HG02571 (cell line): Measurements from ENCODE around the gene MSI2.

ENCODE experiments used
- ATAC-seq: cut with Tn5 transposase; IDR thresholded peaks from one replicate; pipeline ENCODE4 v1.9.1; 2021; ENCODE audit warnings: mild to moderate bottlenecking, moderate library complexity; ENCODE audit not compliant: unreplicated experiment

MSI2 gene

DNA sequence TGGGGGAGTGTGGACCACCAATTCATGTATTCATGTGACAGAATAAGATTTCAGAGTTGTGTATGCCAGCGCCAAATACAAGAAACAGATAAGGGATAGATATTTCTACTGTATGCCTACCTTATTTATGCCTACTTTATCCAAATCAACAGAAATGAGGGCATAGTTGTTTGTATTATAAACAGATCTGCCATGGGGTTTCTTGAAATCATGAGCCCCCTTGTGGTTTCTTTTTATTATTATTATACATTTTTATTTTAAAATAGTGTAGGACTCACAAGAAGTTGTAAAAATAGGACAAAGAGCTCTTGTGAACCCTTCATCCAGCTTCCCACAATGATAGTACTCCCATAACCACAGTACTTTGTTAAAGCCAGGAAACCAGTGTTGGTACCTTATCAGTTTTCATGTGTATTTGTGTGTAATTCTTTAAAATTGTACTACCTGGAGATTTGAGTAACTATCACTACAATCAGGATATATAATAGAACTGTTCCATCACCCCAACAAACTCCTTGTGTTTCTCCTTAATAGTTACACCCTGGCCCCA lies 259.4 kb downstream of the MSI2 start:
- no peak for ATAC-seq

DNA sequence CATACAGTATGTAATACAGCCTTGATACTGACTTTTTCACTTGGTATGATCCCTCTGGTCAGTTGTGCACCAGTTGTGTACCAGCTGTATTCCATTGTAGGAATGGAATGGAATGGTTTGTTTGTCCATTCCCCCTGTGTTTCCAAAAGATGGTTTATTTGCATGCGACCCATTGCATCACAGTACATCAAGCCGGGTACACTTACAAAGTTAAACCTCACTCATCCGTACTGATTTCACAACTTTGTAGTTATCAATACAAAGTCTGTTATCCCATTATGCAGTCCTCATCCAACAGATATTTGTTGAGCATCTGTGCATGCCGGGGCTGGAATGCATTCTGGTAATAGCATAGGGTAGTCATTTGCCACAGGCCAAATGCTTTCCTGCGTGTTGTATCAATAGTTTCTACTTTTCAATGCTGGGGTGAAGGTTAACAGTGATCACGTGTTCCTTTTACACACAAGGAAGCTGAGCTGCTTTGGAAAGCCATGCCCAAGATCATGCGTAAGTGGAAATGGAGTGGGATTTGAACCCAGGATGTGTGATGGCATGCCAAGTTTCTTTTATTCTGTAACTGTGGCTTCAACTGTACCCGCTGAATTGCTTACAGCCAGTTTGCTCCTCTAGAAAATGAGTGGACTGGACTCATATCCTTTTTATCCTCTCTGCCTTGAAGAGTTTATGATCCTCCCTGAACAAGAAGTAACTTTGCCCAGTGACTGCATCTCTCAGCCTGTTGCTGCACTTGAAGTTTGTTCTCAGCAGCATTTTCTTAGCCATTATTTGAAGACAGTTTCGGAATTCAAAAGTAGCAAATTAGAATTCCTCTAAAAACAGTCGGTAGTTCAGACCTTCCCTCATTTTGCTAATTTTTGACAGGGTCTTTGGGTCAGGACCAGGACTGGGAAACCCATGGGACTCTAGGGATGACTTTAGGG lies 260.2 kb downstream of the MSI2 start:
- no peak for ATAC-seq

DNA sequence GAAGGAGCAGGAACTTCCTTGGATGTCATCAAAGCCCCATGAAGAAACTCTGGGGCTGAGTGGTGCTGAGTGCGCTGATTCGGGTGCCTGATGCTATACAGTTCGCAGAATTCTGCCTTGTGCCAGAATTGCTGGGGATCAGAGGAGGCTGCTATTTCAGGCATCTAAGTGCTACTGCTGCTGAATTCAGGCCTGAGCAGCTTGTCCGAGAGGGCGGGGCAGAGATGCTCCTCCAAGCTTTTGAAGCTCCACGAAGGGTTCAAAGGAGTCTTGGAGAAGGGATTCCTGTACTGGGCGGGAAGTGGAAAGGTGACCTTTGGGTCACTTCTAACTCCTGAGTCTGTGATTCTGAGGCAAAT lies 260.9 kb downstream of the MSI2 start:
- no peak for ATAC-seq

DNA sequence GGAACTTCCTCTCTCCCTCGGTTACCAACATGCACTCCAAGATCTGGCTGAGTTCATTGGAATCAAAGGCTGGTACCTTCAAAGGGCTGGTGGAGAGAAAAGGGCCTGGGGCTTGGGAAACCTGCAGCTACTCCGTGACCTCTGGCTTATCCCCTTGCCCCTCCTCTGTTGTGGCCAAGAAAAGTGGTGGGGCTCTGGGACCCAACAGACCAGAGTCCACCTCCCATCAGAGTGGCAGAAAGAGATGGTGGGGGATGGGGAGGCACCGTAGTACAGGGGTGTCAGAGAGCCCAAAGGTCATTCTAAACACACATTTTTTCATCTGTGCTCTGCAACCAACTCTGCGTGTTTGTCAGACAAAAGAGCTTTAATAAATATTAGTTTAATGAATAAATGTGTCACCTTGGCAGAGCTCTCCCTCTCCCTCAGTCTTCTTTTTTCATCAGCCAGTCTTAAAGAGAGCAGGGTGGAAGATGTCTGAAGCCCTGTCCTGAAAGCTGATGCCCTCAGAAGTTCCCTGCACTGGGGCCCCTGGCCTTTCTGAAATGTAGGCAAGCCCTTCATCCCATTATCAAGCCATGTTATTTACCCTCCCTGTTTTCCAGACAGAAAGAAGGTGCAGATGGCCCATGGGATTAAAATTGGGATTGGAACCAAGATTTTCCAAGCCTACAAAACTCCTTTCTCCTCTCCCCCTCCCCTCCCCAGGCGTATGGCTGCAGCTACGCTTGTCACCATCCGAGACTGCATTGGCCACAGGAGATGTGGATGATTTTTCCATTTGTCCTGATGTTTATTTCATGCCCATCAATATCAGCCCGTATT lies 261.5 kb downstream of the MSI2 start:
- ATAC-seq, result no peak

DNA sequence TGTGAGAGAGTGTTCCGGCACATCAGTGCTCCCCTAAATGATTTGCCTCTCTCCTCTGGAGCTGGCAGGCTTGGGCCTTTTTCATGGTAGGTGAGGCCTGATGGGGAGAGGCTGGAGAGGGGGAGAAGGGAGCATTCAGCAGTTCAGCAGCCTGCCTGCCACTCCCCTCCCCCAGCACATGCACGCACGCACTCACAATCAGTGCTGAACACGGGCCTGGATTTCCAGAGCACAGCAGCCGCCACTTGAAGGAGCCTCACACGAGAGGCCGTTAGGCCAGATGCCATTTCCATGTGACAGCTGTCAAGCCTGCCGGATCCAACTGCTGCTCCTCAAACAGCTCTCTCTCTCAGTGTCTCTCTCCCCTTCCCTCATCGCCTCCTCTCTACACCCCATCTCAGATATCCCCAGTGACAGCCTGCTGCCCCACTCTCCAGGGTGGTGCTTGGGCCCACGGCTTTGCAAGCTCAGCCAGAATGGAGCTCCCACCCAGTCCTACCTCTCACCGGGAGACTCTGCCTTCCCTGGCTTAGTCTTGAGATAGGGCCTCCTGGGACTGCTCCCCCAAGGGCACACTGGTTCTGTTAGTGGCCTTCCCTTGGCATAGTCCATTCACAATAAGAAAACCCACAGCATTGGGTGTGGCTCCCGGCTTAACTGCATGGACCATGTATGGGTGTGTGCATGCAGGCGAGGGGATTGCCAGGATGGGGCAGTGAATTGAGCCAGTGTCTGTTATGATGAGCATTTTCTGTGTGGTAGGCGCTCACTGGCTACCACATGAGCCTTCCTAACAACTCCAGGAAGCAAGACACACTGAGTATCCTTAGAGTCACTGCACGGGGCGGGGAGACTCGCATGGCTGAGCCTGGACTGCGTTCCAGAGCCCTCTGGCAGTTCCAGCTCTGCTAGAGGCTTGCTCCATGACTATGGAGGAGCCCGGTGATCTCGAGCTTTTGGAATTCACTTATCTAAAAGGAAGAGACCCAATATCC lies 262.6 kb downstream of the MSI2 start:
- no peak for ATAC-seq

DNA sequence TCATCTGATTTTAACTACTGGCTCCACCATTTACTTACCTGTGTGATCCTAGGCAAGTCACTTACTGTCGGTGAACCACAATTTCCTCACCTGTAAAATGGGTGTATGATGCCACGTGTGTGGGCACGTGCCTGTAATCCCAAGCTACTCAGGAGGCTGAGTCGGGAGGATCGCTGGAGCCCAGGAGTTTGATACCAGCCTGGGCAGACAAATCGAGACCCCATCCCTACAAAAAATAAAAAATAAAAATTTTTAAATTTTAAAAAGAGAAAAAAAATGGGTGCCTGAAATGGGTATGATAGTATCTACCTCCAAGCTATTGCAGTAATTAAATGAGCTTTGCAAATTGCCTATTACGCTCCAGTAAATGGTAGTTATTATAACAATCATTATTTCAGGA lies 263.5 kb downstream of the MSI2 start:
- ATAC-seq, result no peak

DNA sequence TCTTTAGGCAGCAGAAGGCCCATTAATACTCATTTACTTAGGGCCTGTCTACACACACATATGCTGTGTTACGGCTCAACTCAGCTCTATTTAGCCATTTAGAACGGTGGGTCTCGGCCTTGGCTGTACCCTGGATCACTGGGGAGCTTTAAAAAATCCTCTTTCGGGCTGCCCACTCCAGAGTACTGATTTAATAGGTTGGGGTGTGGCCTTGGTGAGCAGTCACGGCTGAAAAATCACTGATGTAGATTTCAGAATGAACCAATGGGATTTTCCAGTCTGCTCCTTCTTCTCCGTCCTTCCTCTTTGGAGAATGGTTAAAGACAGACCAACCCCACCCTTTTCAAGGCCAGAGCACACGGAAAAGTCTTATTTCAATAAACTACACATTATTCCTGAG lies 265.3 kb downstream of the MSI2 start:
- ATAC-seq, result no peak

DNA sequence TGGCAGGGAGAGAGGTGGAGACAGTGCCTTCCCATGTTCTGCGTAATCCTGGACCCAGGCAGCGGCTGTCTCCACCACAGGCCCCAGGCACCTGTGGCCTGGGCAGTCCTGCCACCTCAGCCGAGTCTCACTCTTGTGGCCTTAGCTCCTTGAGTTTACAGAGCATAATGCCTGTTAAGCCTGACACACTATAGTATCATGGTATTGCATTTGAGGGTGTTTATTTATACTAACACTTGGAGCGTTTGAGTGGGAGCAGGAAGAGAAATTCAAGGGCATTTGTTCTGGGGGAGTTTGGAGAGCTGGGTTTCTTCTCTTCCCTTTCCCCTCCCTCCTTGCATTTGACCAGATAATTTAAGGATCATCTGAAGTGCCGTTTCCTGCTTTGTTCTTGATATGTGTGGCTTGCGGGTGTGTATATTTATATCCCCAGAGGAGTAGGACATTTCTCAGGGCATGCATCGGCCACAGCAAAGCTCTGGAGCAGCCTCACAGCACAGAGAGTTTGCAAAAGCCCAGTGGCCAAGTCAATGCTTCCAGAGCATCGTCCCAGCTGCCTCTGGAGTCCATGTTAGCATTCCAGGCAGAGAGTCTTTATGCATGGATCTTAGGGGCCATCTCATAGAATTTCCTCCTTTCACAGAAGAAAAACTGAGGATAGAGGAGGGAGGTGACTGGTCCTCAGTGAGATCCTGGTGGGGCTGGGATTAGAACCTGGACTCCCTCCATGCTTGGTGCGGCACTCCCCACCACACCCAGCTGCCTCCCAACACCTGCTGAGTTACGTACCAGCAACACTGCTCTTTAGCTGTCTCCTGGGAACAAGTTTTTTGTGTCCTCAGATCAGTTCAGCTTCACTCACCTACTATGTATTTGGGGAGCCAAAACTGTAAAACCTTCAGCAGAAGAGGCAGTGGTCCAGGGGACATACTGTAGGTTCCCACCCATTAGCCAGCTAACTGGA lies 266.0 kb downstream of the MSI2 start:
- ATAC-seq, result no peak

DNA sequence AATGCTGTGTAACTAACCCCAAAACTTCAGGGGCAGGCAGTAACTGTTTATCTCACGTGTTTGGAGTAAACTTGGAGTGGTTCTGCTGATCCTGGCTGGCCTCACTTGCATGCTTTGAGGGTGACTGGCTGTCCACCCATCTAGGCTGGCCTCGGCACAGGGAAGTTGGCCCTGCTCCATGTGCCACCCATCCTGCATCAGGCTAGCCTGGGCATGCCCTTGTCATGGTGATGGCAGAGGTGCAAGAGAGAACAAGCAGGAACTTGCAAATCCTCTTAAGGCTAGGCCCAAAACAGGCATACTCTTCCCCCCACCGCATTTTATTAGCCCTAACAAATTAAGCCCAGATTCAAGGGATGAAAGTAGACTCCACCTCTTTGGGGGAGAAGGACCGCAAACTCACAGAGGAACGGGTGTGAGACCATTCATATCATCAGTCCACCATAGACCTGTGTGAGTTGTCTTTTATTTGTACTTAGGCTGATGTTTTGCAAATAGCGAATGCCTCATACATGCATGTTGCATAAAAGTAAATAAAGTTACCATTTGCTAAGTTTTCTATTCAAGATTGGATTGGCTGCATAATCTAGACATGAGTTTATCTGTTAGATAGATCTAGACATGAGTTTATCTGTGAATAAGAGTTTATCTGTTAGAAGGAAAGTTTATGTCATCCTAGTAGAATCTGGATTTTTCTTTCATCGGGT lies 267.8 kb downstream of the MSI2 start:
- no peak for ATAC-seq

DNA sequence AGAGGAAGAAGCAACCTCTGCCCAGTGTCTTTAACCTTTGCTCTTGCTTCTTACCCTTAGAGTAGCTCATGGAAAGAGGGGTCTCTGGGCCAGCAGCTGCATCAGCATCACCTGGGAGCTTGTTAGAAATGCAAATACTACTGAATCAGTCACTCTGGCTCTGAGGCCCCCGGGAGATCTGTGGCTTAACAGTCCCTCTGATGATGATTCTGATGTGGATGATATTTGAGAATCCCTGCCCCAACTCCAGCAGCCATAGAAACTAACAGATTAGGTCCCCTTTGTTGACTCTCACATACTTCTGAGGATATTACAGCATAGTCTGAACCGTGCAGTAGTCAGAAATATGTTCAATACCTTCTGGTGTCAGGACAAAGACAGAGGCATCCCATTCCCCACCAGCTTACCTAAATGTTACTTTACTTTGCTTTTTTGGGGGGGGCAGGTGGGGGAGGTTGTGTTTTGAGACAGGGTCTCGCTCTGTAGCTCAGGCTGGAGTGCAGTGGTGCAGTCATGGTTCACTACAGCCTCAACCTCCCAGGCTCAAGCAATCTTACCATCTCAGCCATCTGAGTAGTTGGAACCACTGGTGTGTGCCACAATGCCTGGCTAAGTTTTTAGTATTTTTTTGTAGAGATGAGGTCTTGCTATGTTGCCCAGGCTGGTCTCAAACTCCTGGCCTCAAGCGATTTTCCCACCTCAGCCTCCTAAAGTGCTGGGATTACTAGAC lies 268.7 kb downstream of the MSI2 start:
- ATAC-seq, result no peak

DNA sequence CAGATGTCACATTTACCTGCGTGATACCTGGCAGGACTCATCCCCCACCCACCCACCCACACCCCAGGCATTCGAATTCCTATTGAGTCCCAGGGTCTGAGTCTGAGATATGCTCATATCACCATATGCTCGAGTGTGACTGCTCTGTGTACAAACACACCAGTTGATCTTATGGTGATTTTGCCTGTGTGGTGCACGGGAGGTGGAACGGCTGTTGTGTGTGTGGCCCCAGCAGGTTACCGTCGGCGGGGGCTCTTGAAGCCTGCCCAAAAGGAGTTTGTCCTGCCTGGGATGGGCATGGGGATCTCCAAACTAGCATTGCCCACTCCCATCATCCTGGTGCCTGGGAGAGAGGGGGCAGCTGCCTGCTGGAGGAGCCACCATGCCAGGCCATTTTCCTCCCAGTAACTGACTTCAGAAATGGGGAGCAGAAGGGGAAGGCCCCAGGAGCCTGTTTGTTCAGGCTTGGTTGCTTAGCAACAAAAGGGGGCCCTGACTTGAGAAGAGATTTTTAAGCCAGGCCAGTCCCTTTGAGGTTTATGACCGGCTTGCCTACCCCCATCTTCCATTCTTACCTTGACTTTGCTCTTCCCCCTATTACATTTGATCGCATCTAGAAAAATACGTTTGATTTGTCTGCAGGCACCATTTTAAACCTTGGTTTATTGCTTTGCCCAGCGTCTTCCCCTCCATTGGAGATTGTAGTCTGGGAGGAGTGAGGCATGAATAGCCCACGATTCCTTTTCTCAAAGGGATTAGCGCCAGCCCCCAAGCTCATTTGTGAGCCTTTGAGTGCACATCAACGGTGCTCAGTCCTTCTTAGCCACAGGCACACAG lies 271.1 kb downstream of the MSI2 start:
- ATAC-seq, result no peak

DNA sequence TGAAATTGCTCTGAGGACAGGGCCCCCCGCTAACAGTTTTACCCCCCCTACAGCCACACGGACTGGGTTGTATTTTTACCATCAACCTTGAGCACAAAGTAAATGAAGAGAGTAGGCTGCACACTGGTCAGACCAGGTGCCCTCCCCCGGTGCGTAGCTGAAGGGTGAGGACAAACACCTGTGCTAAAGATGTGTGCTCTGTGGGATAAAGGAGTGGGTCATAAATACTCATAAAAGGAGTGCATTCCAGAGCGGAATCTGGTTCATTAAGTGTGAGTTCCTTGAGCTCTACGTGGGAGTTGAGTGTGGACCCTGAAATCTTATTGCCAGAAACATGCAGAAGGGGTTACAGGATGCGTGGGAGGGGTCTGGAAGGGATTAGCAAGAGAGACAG lies 271.7 kb downstream of the MSI2 start:
- no peak for ATAC-seq

DNA sequence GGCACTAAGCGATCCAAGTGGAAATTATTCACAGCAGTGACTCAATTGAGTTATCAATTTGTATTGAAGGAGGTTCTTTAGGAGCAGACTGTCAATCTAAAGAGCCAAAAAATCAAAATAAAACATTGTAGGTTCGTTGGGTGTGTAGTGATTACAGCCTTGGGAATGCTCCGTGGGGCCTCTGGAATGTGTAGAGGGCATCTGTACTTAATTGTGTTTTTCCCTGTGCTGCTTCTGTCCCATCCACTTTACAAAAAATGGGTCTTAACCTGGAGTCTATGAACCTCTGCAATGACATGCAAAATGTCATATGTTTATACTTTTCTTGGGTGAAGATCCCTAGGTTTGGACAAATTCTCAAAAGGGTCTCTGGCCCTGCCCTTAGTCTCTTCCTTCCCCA lies 273.7 kb downstream of the MSI2 start:
- ATAC-seq, result no peak

DNA sequence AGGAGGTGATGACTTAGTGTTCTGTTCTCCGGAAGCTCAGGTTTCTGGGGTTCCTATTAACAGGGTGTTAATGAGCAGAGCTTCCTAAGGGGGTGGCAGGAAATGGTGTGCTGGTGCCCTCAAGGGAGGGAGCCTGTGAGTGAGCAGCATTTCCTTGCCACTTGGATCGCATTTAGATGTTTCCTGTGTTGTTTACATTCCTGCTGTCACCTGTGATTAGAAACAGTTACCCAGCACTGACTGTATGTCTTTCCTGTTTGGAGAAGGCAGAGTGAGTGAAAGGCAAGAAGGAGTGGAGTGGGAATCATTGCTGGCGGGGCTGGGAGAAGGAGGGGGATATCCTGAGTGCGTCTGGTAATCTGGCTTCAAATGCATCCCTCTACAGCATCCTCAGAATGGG lies 274.2 kb downstream of the MSI2 start:
- no peak for ATAC-seq

DNA sequence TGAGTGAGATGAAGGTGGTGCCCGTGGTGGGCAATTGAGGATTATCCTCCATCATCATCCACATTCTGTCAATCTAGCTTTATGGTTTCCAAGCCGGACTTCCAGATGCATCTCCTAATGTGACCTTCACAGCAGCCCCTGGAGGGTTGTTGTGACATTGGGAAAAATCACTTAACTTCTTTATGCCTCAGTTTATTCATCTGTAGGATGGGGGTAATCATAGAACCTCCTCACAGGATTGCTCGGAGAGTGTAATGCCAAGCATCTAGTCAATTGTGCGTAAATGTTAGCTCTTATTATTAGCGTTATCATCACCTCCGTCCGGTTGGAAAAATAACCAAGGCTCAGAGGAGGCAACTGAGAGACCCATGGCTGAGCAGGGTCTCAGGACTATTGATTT lies 274.8 kb downstream of the MSI2 start:
- no peak for ATAC-seq

DNA sequence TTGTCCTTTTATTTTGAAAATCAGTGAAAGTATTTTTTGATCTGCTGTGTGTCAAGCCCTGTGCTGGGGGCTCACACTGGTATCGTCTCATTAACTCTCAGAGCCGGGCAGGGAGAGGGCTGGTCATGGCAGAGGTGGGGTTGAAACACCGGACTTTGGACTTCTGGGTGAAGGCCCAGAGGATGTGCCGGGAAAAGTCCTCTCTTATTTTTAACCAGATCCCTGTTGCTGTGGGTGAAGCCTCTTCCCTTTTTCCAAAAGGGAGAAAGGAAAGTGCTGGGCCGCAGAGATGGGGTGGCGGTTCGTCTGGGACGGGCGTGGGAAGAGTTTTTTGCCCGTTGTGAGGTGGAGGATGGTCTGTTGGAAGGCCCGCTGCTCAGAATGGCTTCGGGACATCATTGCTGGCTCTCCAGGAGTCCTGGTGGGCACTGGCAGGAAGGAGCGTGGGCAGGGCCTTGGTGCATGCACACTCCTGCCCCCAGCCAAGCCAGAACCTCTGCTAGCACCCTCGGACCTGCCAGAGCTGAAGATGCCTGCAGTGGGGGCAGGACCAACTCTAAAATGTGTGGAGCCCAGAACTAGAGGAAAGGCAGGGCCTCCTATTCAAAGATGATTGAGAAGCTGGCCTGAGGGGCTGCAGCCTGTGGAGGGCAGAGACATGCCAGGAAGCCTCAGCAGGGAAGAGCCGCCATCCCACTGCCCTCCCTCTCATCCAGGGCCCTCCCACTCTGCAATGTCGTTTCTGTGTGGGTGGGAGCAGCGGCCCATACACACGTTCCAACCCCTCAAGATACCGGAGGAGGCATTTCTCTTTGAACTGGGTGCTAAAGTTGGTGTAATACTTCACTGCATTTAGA lies 275.6 kb downstream of the MSI2 start:
- ATAC-seq, result no peak
